Chondrocyte (in vitro differentiated cells): Measurements from ENCODE around the gene FAM234A. TPM values are rescaled to one million over a fixed set of nuclear protein-coding genes. Genes with fewer than 3 reads are reported as not detected.

Source experiments
- DNase-seq: peaks from one replicate; pipeline ENCODE4 v3.0.0; 2021; ENCODE audit warnings: mixed read lengths, low spot score
- H3K27ac Mint-ChIP-seq: one replicate; pipeline ENCODE4 v1.8.0; 2021; ENCODE audit warnings: mild to moderate bottlenecking, moderate library complexity, mixed read lengths; ENCODE audit not compliant: unreplicated experiment
- H3K27me3 Mint-ChIP-seq: 2 replicates; pipeline ENCODE4 v1.8.0; 2021; ENCODE audit warnings: low read depth, mixed read lengths
- H3K36me3 Mint-ChIP-seq: 2 replicates; pipeline ENCODE4 v1.8.0; 2021; ENCODE audit warnings: low read depth, mixed read lengths
- H3K4me1 Mint-ChIP-seq: 2 replicates; pipeline ENCODE4 v1.8.0; 2021; ENCODE audit warnings: low read depth, mild to moderate bottlenecking, mixed read lengths
- H3K4me3 Mint-ChIP-seq: one replicate; pipeline ENCODE4 v1.8.0; 2021; ENCODE audit warnings: mild to moderate bottlenecking, moderate library complexity, mixed read lengths; ENCODE audit not compliant: unreplicated experiment
- H3K9me3 Mint-ChIP-seq: 2 replicates; pipeline ENCODE4 v1.8.0; 2021; ENCODE audit warnings: low read depth, mixed read lengths
- CTCF ChIP-seq: fragments of 200-600 bp; sonication (generic); IDR thresholded peaks from 2 replicates; pipeline ENCODE4 v1.5.0; 2021; ENCODE audit warnings: antibody characterized with exemption, mild to moderate bottlenecking, moderate library complexity
- total RNA-seq: library from RNA; stranded (reverse); gene quantifications from 3 replicates; pipeline ENCODE4 v1.2.1, GENCODE V29; 2021

Gene FAM234A
- total RNA-seq, 1 donor from 2014 or later: 122 TPM

GRCh38 chr16:262121-262745 lies 27.6 kb downstream of the FAM234A start:
- no peak overlapping the region for H3K4me3 Mint-ChIP-seq
- no peaks in the 10 kb centered on the region for H3K27me3 Mint-ChIP-seq
- peaks cover 4% of the 10 kb centered on the region for H3K4me1 Mint-ChIP-seq
- H3K9me3 Mint-ChIP-seq: no peaks in the 10 kb centered on the region
- no peak for DNase-seq
- H3K27ac Mint-ChIP-seq: no peak overlapping the region
- TF ChIP-seq CTCF: no peak
- H3K36me3 Mint-ChIP-seq: peaks cover 12% of the 10 kb centered on the region

- H3K27ac Mint-ChIP-seq: no peak overlapping the region
- peaks cover 10% of the 10 kb centered on the region for H3K36me3 Mint-ChIP-seq
- DNase-seq: peak; percentile 92
- peaks cover 4% of the 10 kb centered on the region for H3K4me1 Mint-ChIP-seq
- no peaks in the 10 kb centered on the region for H3K9me3 Mint-ChIP-seq
- H3K4me3 Mint-ChIP-seq: no peak overlapping the region
- TF ChIP-seq CTCF: no peak
- no peaks in the 10 kb centered on the region for H3K27me3 Mint-ChIP-seq
These were observed 28.7 kb downstream of the FAM234A start for GRCh38 chr16:263182-263774.

GRCh38 chr16:263944-264343 lies 29.3 kb downstream of the FAM234A start:
- H3K4me3 Mint-ChIP-seq: no peak overlapping the region
- peaks cover 4% of the 10 kb centered on the region for H3K4me1 Mint-ChIP-seq
- H3K36me3 Mint-ChIP-seq: peaks cover 10% of the 10 kb centered on the region
- TF ChIP-seq CTCF: no peak
- DNase-seq: no peak
- no peak overlapping the region for H3K27ac Mint-ChIP-seq
- H3K9me3 Mint-ChIP-seq: no peaks in the 10 kb centered on the region
- no peaks in the 10 kb centered on the region for H3K27me3 Mint-ChIP-seq

- DNase-seq: peak; percentile 93
- TF ChIP-seq CTCF: no peak
These were observed 29.9 kb downstream of the FAM234A start for GRCh38 chr16:264440-264951.

GRCh38 chr16:265002-265529 lies 30.4 kb downstream of the FAM234A start:
- H3K9me3 Mint-ChIP-seq: no peaks in the 10 kb centered on the region

More at GRCh38 chr16:264440-264951, 29.9 kb downstream of the FAM234A start:
- peaks cover 4% of the 10 kb centered on the region for H3K4me1 Mint-ChIP-seq
- H3K9me3 Mint-ChIP-seq: no peaks in the 10 kb centered on the region
- no peaks in the 10 kb centered on the region for H3K27me3 Mint-ChIP-seq
- H3K36me3 Mint-ChIP-seq: peaks cover 10% of the 10 kb centered on the region
- no peak overlapping the region for H3K27ac Mint-ChIP-seq
- no peak overlapping the region for H3K4me3 Mint-ChIP-seq

More at GRCh38 chr16:265002-265529, 30.4 kb downstream of the FAM234A start:
- Mint-ChIP-seq H3K4me3 (no peak overlapping the region), H3K27ac (no peak overlapping the region), H3K4me1 (peaks cover 4% of the 10 kb centered on the region), H3K36me3 (peaks cover 10% of the 10 kb centered on the region), H3K27me3 (no peaks in the 10 kb centered on the region)
- no peak for TF ChIP-seq CTCF
- no peak for DNase-seq
